NCI-H748 treated with DMSO at 0.1 percent for 48 hours (cell line): ENCODE data around the gene NRP2.

ENCODE experiments used
- DNase-seq: peaks from one replicate; lab custom pipeline; 2025; lab: John Stamatoyannopoulos, UW

Gene NRP2

GRCh38 chr2:205682239-205682970 lies at the start of gene NRP2:
Gene NRP2 (plus strand): TSS chr2:205682501. CDS start chr2:205683291, 790 bp downstream.
- DNase-seq, result peak; percentile 74

GRCh38 chr2:205633994-205634393 lies 48.3 kb upstream of the NRP2 start:
- DNase-seq, result no peak

DNA sequence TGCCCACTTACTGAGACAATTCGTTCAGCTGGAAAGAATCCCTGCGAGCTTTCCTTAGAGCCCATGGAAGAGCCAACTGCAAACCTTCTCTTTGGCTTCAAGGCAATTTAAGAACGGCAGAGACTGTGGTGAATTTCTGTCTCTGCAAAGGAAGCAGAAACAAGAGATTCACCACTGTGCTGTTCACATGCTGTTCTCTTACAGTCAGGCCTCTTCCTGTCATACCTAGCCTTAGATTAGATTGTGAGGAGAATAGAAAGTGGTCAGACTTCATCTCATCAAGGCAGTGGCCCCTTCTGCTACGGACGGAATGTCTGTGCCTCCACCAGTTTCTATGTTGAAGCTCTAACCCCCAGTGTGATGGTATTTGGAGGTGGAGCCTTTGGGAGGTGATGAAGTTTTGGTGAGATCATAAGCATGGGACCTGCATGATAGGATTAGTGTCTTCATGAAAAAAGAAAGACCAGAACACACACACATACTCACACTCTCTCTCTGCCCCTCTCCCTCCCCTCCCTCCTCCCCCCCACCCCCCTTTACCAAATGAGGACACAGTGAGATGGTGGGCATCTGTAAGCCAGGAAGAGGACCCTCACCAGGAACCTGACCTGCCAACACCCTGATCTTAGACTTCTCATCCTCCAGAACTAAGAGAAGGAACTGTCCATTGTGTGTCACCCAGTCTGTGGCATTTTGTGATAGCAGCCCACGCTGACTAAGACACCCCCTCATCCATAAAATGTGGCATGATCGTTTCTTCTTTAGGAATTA lies 45.6 kb upstream of the NRP2 start:
- no peak for DNase-seq

DNA sequence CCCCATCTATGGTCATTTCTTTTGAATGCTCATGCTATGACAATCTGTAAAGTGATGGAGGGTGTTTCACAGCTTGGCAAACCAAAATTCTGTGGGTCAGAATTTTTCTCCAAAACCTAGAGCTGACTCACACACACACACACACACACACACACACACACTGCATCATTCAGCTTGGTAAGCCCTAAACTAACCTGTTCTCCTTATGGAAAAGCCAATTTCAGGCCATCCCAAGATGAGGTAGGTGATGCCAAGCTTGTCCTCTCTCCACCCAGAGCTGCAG lies 45.0 kb upstream of the NRP2 start:
- no peak for DNase-seq

DNA sequence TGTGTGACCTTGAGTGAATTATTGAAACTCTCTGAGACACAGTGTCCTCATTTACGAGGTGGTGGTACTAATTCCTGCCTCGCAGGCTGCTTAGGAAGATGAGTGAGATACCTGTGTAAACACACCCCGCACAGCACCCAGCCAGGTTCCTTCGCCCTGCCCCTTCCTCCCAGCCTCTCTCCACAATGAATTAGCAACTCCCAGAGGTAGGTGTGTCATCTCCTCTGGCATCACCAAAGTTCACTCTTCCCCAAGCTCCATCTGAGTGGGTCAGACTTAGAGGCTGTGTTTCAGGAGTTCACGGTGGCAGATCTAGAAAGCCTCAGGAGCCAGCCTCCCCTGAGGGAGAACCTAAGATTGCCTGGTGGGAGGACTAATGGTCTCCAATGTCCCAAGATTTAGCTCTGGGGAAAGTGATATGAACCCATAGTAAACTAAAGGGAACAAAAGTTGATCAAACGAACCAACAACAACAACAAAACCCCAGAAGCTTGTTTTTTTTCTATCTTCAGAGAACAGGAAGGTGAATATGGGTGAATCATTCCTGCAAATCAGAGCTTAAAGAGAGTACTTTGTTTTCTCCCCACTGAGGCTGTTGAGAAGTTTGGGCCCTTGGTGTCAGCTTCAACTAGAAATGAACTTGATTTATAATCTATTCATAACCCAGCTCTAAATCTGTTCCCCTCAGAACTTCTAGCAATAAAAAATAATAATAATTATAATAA lies 44.4 kb upstream of the NRP2 start:
- DNase-seq, result no peak

- DNase-seq, result no peak
Measured at GRCh38 chr2:205640716-205641115, 41.6 kb upstream of the NRP2 start.

DNA sequence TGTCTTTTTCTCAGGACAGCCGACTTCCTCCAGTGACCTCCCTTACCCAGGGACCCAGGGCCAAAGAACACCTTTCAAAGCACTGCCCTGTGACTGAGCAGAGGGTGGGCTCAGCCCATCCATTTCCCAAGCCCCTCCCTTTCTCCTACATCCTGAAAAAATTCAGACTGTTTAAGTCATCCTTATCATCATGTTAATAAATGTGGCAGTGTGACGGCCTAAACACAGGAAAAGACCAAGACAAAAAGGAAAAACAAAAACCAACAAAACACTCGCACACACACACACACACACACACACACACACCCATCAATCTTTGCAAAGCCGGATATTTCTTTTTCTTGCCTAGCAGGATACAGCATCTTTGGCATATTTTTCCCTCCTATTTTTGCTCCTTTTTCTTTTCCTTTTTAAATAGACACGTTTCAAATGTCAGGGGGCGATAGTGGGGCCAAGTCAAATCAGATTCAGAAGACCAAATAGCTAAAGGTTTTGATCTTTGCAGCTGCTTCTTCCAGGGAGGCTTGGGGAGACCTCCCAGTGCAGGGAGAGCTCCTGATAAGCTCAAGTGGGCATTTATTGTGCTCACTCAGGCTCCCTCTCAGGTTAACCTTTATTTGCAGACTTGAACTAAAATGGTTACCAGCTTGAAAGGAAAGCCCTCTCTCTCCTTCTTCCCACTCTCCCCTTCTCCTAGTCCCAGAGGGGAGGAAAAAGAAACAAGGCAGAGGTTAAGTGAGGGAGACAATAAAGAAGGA lies 39.5 kb upstream of the NRP2 start:
- DNase-seq, result no peak

GRCh38 chr2:205643391-205643885 lies 38.9 kb upstream of the NRP2 start:
- DNase-seq, result no peak

DNA sequence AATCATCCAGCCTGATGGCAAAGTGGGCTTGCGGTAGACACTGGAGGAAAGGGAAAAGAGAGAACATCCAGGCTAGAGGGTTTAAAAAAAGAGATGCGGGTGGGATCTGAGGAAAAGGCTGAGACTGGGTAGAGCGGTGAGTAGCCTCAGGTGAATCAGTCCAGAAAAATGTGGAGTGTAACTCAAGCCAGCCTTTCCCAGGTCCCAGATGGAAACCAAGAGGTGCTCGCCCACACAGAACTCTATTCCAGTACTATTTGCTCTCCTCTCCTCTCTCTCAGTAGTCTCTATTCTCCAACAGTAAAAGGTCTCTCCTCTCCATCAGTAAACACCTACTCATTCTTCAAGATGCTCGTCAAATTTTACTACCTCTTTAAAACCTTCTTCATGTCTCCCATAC lies 38.3 kb upstream of the NRP2 start:
- DNase-seq, result no peak

- no peak for DNase-seq
Measured at GRCh38 chr2:205646680-205647079, 35.6 kb upstream of the NRP2 start.

- no peak for DNase-seq
Measured at GRCh38 chr2:205650450-205650849, 31.9 kb upstream of the NRP2 start.

DNA sequence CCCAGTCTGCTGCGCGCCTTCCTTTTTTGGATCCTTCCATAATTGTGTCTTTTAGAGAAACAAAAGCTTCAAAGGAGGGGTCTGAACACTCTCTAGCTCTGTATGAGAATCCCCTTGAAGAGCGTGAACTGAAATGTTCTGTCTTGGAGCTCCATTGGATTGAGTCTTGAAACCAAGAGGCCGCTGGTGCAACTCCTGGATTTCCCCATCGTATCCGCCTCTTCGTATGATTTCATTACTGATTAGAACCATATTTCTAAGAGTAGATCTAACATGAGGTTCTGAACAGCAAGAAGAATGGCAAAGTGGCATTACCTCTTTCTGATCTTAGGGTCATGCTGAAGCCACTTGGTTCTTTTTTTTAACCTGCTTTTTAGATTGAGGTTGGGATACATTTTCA lies 31.4 kb upstream of the NRP2 start:
- DNase-seq, result no peak

DNA sequence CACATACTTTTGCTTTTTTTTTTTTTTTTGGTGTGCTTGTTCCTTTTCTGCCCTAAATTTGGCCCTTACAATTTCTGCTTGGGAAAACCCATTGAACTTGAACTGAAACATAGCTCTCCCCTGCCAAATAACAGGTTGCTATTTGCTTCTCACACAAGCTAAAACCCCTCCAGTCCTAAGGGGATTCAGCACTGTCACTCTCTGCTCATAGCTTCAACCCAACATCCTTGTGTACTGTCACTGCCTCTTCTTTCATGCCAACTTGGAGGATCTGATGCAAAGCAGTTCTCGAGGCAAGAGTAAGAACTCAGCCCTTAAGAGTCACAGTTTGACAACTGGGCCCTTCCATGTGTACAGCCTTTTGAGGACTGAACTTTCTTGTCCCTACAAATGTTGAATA lies 30.6 kb upstream of the NRP2 start:
- no peak for DNase-seq

DNA sequence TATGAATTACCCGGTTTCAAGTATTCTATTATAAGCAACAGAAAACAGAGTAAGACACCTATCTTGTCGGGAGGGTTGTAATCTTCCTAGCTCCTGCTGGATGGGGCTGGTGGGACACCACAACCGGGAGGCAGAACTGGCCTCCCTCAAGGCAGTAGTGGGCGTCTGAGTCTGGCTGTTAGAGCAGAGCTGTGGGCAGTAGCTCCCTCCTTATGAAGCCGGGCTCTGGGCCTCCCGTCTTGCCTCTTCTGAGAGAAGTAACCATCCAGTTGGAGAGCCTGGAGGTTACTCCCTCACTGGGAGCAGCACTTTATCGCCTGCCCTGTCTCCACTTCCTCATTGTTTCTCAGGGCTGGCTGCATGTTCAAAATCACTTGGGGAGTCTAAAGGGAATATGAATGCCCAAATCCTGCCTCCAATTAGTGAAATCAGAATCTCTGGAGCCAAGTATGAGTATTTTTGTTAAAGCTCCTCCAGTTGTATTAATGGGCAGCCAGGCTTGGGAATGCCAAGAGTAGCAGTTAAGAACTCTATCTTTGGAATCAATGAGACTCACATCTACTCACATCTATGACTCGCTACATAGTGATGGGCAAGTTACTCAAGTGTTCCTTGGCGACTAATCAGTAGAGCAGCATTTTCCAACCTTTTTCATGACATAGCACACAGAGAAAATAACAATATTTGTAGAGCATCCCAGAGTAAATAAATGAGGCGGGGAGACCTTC lies 27.3 kb upstream of the NRP2 start:
- no peak for DNase-seq

- DNase-seq, result no peak
Measured at GRCh38 chr2:205655779-205656456, 26.4 kb upstream of the NRP2 start.

DNA sequence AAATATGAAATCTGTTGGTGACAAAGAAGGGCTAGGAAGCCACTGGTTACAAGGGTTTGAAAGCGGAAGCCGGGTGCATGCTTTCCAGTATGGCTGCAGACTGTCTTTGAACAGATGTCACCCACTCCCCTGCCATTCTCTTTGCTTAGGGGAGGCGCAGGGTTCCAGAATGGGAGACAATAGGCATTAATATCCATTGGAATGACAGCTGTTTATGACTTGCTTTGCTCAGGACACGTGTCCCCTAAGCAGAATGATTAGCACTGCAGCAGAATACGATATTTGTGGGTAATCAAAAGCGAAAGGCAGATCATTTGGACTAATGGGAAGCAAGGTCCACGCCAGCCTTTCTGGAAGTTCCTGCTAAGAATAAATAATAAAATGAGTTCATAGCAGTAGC lies 25.8 kb upstream of the NRP2 start:
- no peak for DNase-seq

DNA sequence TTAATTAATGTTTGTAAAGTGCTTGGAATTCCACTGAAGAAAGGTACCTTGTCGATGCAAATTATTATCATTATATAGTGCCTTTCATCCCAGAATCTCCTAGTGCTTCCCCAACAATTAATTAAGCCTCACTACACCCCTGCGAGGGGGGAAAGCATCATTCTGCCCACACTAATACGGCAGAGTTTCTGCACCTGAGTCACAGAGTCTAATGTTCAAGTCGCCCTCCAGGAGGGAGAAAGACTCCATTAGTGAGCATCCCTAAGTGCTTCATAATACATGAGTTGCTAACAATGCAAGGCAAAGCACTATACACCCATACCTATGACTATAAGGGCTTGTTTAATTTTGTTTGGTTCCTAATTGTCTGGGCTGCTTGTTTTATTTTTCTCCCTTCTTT lies 25.4 kb upstream of the NRP2 start:
- DNase-seq, result no peak

DNA sequence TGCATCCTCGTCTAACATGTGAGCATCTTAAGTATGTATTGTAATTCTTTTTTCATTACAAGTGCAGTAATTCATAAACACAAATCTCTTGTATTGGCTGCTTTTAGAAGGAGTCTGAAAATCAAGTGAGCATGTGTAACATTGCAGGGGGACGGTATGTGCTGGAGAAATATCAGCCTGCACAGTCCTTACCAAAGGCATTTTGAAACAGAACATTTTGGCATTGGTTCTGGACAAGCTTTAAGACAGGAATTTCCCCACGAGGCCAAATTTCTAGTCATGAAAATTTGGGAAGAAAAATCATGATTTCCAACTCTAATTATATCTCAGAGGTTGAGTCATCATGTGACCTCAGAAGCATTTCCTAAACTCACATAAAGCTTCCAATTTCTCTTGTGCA lies 24.7 kb upstream of the NRP2 start:
- no peak for DNase-seq

- DNase-seq, result no peak
Measured at GRCh38 chr2:205658068-205658467, 24.2 kb upstream of the NRP2 start.

DNA sequence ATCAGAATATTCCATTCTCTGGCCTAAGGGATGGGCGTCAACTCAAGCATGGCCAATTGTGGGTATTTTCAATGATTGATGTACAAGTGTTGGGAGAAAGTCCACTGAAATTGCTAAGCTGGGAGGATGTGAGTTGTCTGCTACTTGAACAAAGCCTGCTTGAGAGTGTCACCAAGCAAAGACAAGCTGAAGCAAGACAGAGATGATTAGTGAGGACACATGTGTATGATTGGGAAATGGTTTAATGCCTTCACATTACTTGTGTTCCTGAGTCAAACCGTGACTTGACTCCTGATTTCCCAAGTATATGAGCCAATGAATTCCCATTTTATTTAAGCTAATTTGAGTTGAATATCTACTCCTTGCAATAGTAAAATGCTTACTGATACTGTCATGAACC lies 23.7 kb upstream of the NRP2 start:
- no peak for DNase-seq

DNA sequence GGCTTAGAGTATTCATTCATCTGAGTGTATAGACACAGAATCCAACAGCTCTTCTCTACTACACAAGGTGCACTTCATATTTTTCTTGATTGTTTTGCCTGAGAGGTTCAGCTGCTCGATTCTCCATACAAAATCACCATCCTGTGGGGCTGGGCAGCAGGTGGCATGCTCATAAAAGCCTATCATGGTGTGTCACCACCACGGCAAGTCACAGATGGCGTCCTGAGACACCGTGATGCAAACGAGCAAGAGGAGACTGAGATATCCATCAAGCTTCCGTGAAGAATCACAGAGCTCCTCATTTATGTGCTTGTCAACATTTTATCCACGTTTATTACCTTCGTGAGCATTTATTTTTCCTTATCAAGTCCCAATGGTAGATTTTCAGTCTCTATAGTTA lies 22.4 kb upstream of the NRP2 start:
- no peak for DNase-seq
